MCF 10A (cell line): ENCODE measurements around the gene GJC3. TPM values are rescaled to one million over a fixed set of nuclear protein-coding genes. Genes with fewer than 3 reads are reported as not detected.
"Not testable (repeated sequence)": the region's sequence is repeated elsewhere in the genome, so short reads cannot be mapped to it uniquely, and the experiment has no call there.

Experiments used
- BruUV-seq: library from RNA; stranded (reverse); fragments of 400-500 nt; replicated peaks from 2 replicates; lab custom pipeline; 2021; lab: Mats Ljungman, UMichigan
- CTCF ChIA-PET: fragments of 300-600 bp; sonication (Branson Sonifier 250); formaldehyde crosslinking; extraction: SDS; loops from one replicate; lab custom pipeline; 2021; ENCODE audit warnings: antibody characterized with exemption, inconsistent platforms; lab: Yijun Ruan, JAX
- POLR2A ChIA-PET: fragments of 300-600, 350-650 bp; sonication (Branson Sonifier 250); formaldehyde crosslinking; extraction: SDS; loops from one replicate; lab custom pipeline; 2020; ENCODE audit warnings: antibody characterized with exemption, inconsistent platforms; lab: Yijun Ruan, JAX
- DNase-seq: peaks from one replicate; pipeline ENCODE4 v3.0.0-alpha.2; 2018; ENCODE audit not compliant: unreplicated experiment
- H3K27ac Mint-ChIP-seq: one replicate; pipeline ENCODE4 v1.8.0; 2022; ENCODE audit warnings: mild to moderate bottlenecking, low read depth, mixed read lengths; ENCODE audit not compliant: unreplicated experiment
- H3K27me3 Mint-ChIP-seq: one replicate; pipeline ENCODE4 v1.8.0; 2022; ENCODE audit warnings: mixed read lengths; ENCODE audit not compliant: insufficient read depth, unreplicated experiment
- H3K36me3 Mint-ChIP-seq: one replicate; pipeline ENCODE4 v1.8.0; 2022; ENCODE audit warnings: mild to moderate bottlenecking, moderate library complexity, mixed read lengths; ENCODE audit not compliant: insufficient read depth, unreplicated experiment
- H3K4me1 Mint-ChIP-seq: one replicate; pipeline ENCODE4 v1.8.0; 2022; ENCODE audit warnings: mixed read lengths; ENCODE audit not compliant: insufficient read depth, unreplicated experiment
- H3K4me3 Mint-ChIP-seq: one replicate; pipeline ENCODE4 v1.8.0; 2022; ENCODE audit warnings: mild to moderate bottlenecking, moderate library complexity, mixed read lengths; ENCODE audit not compliant: unreplicated experiment
- H3K9me3 Mint-ChIP-seq: one replicate; pipeline ENCODE4 v1.8.0; 2022; ENCODE audit warnings: mixed read lengths; ENCODE audit not compliant: unreplicated experiment
- CTCF ChIP-seq: fragments of 200-600 bp; IDR thresholded peaks from one replicate; pipeline ENCODE4 v1.8.0; 2022; ENCODE audit warnings: antibody characterized with exemption, mild to moderate bottlenecking; ENCODE audit not compliant: unreplicated experiment
- intact Hi-C: fragments of 100-400 bp; cut with micrococcal nuclease; formaldehyde crosslinking; loops from 2 replicates; pipeline ENCODE4 v1.14.1; 2022
- total RNA-seq: library from RNA; stranded (reverse); gene quantifications from 2 replicates; pipeline ENCODE4 v1.2.3, GENCODE V29; 2022

Gene GJC3
- total RNA-seq, 1 experiment from 2014 or later: not detected

- Mint-ChIP-seq H3K4me1 (peaks cover 13% of the 10 kb centered on the region), H3K4me3 (no peak overlapping the region), H3K27me3 (no peaks in the 10 kb centered on the region), H3K27ac (no peak overlapping the region), H3K9me3 (no peaks in the 10 kb centered on the region), H3K36me3 (peaks cover 5% of the 10 kb centered on the region)
- DNase-seq: no peak
- CTCF ChIA-PET: no interaction called here
- intact Hi-C loops: no loop called here
- BruUV-seq: no TSS peak
- no peak for TF ChIP-seq CTCF
- POLR2A ChIA-PET: interaction anchor here (0.9 kb wide), 2 partner anchors 17 to 22 kb away, joined by 3 to 4 read pairs; no protein-coding TSS in a partner anchor
Observed at GRCh38 chr7:99974681-99975080, 45.3 kb upstream of the GJC3 start.

GRCh38 chr7:99973817-99974216 lies 44.4 kb upstream of the GJC3 start:
- H3K27ac Mint-ChIP-seq, intact Hi-C loops, BruUV-seq, H3K9me3 Mint-ChIP-seq, H3K36me3 Mint-ChIP-seq, H3K27me3 Mint-ChIP-seq, H3K4me3 Mint-ChIP-seq, CTCF ChIA-PET: not testable (repeated sequence)
- POLR2A ChIA-PET: interaction anchor here (0.9 kb wide), 1 partner anchor 21 kb away, joined by 3 read pairs; no protein-coding TSS in a partner anchor
- H3K4me1 Mint-ChIP-seq: peaks cover 13% of the 10 kb centered on the region
- peak; percentile 15 for DNase-seq

GRCh38 chr7:99971242-99971641 lies 41.8 kb upstream of the GJC3 start:
- no TSS peak for BruUV-seq
- Mint-ChIP-seq H3K36me3 (peaks cover 11% of the 10 kb centered on the region), H3K9me3 (no peaks in the 10 kb centered on the region), H3K27ac (no peak overlapping the region), H3K27me3 (peaks cover 15% of the 10 kb centered on the region), H3K4me1 (peaks cover 13% of the 10 kb centered on the region), H3K4me3 (no peak overlapping the region)
- CTCF ChIA-PET: interaction anchor here (0.6 to 2.1 kb wide), 2 partner anchors 17 to 19 kb away, joined by 3 to 6 read pairs; no protein-coding TSS in a partner anchor
- intact Hi-C loops: no loop called here
- TF ChIP-seq CTCF: no peak
- POLR2A ChIA-PET: no interaction called here
- DNase-seq: no peak

GRCh38 chr7:99969813-99970212 lies 40.4 kb upstream of the GJC3 start:
- H3K9me3 Mint-ChIP-seq, H3K4me3 Mint-ChIP-seq, H3K27ac Mint-ChIP-seq, intact Hi-C loops, H3K4me1 Mint-ChIP-seq, BruUV-seq, H3K36me3 Mint-ChIP-seq, POLR2A ChIA-PET, DNase-seq: not testable (repeated sequence)
- peaks cover 25% of the 10 kb centered on the region for H3K27me3 Mint-ChIP-seq
- CTCF ChIA-PET: interaction anchor here (0.6 to 1.6 kb wide), 3 partner anchors 10 to 292 kb away, joined by 3 to 6 read pairs (median 4); no protein-coding TSS in a partner anchor

GRCh38 chr7:99969298-99969697 lies 39.9 kb upstream of the GJC3 start:
- DNase-seq: no peak
- no peak for TF ChIP-seq CTCF
- no peaks in the 10 kb centered on the region for H3K9me3 Mint-ChIP-seq
- no peaks in the 10 kb centered on the region for H3K4me1 Mint-ChIP-seq
- H3K27me3 Mint-ChIP-seq: peaks cover 30% of the 10 kb centered on the region
- CTCF ChIA-PET: interaction anchor here (0.6 to 1.6 kb wide), 2 partner anchors 11 to 292 kb away, joined by 3 to 6 read pairs; no protein-coding TSS in a partner anchor
- BruUV-seq: no TSS peak
- no peak overlapping the region for H3K4me3 Mint-ChIP-seq
- intact Hi-C loops: no loop called here
- H3K36me3 Mint-ChIP-seq: peaks cover 6% of the 10 kb centered on the region
- no peak overlapping the region for H3K27ac Mint-ChIP-seq
- POLR2A ChIA-PET: no interaction called here
